GM23338 (cell line): ENCODE results near the gene NR4A1. TPM values are rescaled to one million over a fixed set of nuclear protein-coding genes. Genes with fewer than 3 reads are reported as not detected.

ENCODE experiments used
- ATAC-seq: fragments of 200-7000 bp; cut with Tn5 transposase; 3 replicates; pipeline ENCODE4 v1.9.1; 2020
- DNase-seq: peaks from one replicate; pipeline ENCODE4 v3.0.0-alpha.2; 2015; ENCODE audit warnings: low spot score
- H2AFZ ChIP-seq: fragments of 200-600 bp; sonication (generic); 2 replicates; pipeline ENCODE4 v1.8.0; 2016; ENCODE audit warnings: antibody characterized with exemption, mild to moderate bottlenecking, moderate library complexity
- H3F3A ChIP-seq: fragments of 200-600 bp; sonication (generic); replicated peaks from 2 replicates; pipeline ENCODE4 v1.8.0; 2017; ENCODE audit warnings: antibody characterized with exemption, mixed run types, low read depth
- H3K27ac ChIP-seq: fragments of 200-600 bp; sonication (generic); 2 replicates; pipeline ENCODE4 v1.6.1; 2016; ENCODE audit warnings: low read depth
- H3K27me3 ChIP-seq: fragments of 200-600 bp; sonication (generic); 2 replicates; pipeline ENCODE4 v1.8.0; 2016; ENCODE audit warnings: mild to moderate bottlenecking, mixed run types, moderate library complexity; ENCODE audit not compliant: insufficient read depth
- H3K36me3 ChIP-seq: fragments of 200-600 bp; sonication (generic); 2 replicates; pipeline ENCODE4 v1.8.0; 2016; ENCODE audit warnings: mild to moderate bottlenecking; ENCODE audit not compliant: insufficient read depth
- H3K4me1 ChIP-seq: fragments of 200-600 bp; sonication (generic); 2 replicates; pipeline ENCODE4 v1.8.0; 2016; ENCODE audit warnings: mild to moderate bottlenecking, moderate library complexity; ENCODE audit not compliant: insufficient read depth
- H3K4me2 ChIP-seq: fragments of 200-600 bp; sonication (generic); 2 replicates; pipeline ENCODE4 v1.7.1; 2017; ENCODE audit warnings: mixed run types
- H3K4me3 ChIP-seq: fragments of 200-600 bp; sonication (generic); 2 replicates; pipeline ENCODE4 v1.6.1; 2016; ENCODE audit warnings: mixed run types
- H3K79me2 ChIP-seq: fragments of 200-600 bp; sonication (generic); replicated peaks from 2 replicates; pipeline ENCODE4 v1.8.0; 2017; ENCODE audit warnings: mild to moderate bottlenecking; ENCODE audit not compliant: insufficient read depth
- H3K9me2 ChIP-seq: fragments of 200-600 bp; sonication (generic); 2 replicates; pipeline ENCODE4 v1.8.0; 2017; ENCODE audit not compliant: insufficient read depth
- H4K20me1 ChIP-seq: fragments of 200-600 bp; sonication (generic); replicated peaks from 2 replicates; pipeline ENCODE4 v1.8.0; 2017; ENCODE audit warnings: mild to moderate bottlenecking; ENCODE audit not compliant: insufficient read depth
- H3K27ac Mint-ChIP-seq: 2 replicates; pipeline ENCODE4 v1.8.0; 2020; ENCODE audit warnings: inconsistent platforms, mild to moderate bottlenecking, moderate library complexity, mixed read lengths
- H3K27me3 Mint-ChIP-seq: 3 replicates; pipeline ENCODE4 v1.8.0; 2022; ENCODE audit warnings: low read depth, mild to moderate bottlenecking, moderate library complexity, mixed read lengths, inconsistent platforms; ENCODE audit not compliant: insufficient read depth, poor library complexity
- H3K36me3 Mint-ChIP-seq: 3 replicates; pipeline ENCODE4 v1.8.0; 2021; ENCODE audit warnings: low read depth, mild to moderate bottlenecking, inconsistent platforms, moderate library complexity, mixed read lengths
- H3K4me1 Mint-ChIP-seq: 3 replicates; pipeline ENCODE4 v1.8.0; 2020; ENCODE audit warnings: mild to moderate bottlenecking, inconsistent platforms, mixed read lengths
- H3K4me3 Mint-ChIP-seq: 3 replicates; pipeline ENCODE4 v1.8.0; 2021; ENCODE audit warnings: moderate library complexity, mild to moderate bottlenecking, inconsistent platforms, mixed read lengths
- H3K9me3 Mint-ChIP-seq: 3 replicates; pipeline ENCODE4 v1.8.0; 2020; ENCODE audit warnings: moderate library complexity, mild to moderate bottlenecking, inconsistent platforms, mixed read lengths
- CREB1 ChIP-seq: fragments of 250-450 bp; sonication (Bioruptor Pico); IDR thresholded peaks from 2 replicates; pipeline ENCODE4 v1.5.0; 2020; ENCODE audit warnings: low read depth, mild to moderate bottlenecking, moderate library complexity
- ETS1 ChIP-seq: IDR thresholded peaks from 2 replicates; pipeline ENCODE4 v1.6.1; 2016; ENCODE audit warnings: antibody characterized with exemption
- JUNB ChIP-seq: IDR thresholded peaks from one replicate; pipeline ENCODE4 v1.6.1; 2016; ENCODE audit warnings: antibody characterized with exemption; ENCODE audit not compliant: unreplicated experiment
- NANOG ChIP-seq: IDR thresholded peaks from 2 replicates; pipeline ENCODE4 v1.6.1; 2016; ENCODE audit warnings: antibody characterized with exemption, borderline replicate concordance
- POLR2AphosphoS5 ChIP-seq: IDR thresholded peaks from 2 replicates; pipeline ENCODE4 v1.6.1; 2016; ENCODE audit warnings: antibody characterized with exemption, low read depth
- STAT1 ChIP-seq: IDR thresholded peaks from one replicate; pipeline ENCODE4 v1.6.1; 2016; ENCODE audit warnings: antibody characterized with exemption; ENCODE audit not compliant: unreplicated experiment
- ZNF114 ChIP-seq: fragments of 250-450 bp; sonication (Bioruptor Pico); IDR thresholded peaks from 2 replicates; pipeline ENCODE4 v1.5.0; 2020; ENCODE audit warnings: mild to moderate bottlenecking, moderate library complexity
- ZNF331 ChIP-seq: fragments of 250-450 bp; sonication (Bioruptor Pico); IDR thresholded peaks from 2 replicates; pipeline ENCODE4 v1.5.0; 2020; ENCODE audit warnings: low read depth, mild to moderate bottlenecking, moderate library complexity
- ZNF462 ChIP-seq: fragments of 250-450 bp; sonication (Bioruptor Pico); IDR thresholded peaks from 2 replicates; pipeline ENCODE4 v1.5.0; 2020; ENCODE audit warnings: mild to moderate bottlenecking, moderate library complexity
- polyA plus RNA-seq: library from polyadenylated mRNA; unstranded; fragments of >200 nt; fragmentation: Nextera tagmentation; extraction: Ambion mirVana; gene quantifications from 2 replicates; pipeline ENCODE4 v1.2.1, GENCODE V29; 2016
- total RNA-seq: library from RNA; depleted of rRNA; stranded (reverse); fragments of >200 nt; shearing (Covaris generic); gene quantifications from 2 replicates; pipeline ENCODE4 v1.2.3, GENCODE V29; 2014

The NR4A1 gene
- total and polyA plus RNA-seq, 2 experiments from 2014 or later, result 7.5 to 19.1 TPM

GRCh38 chr12:52044292-52044983 is 6.8 kb upstream of the NR4A1 start (continued):
- TF ChIP-seq ZNF462 (CRISPR knock-in tag) (no peak), CREB1 (CRISPR knock-in tag) (no peak), NANOG (no peak), ZNF114 (no peak), ZNF331 (CRISPR knock-in tag) (no peak), ETS1 (no peak), STAT1 (no peak)

GRCh38 chr12:52045794-52046199 is 5.4 kb upstream of the NR4A1 start:
- no peak overlapping the region for H2AFZ ChIP-seq
- H4K20me1 ChIP-seq, result peaks cover 13% of the 10 kb centered on the region
- H3K27me3 ChIP-seq, result peaks cover 32% of the 10 kb centered on the region
- H3K4me3 ChIP-seq, result no peak overlapping the region
- Mint-ChIP-seq H3K27me3 (peaks cover 29% of the 10 kb centered on the region), H3K36me3 (peaks cover 11% of the 10 kb centered on the region; the same call in 2 of the 3 replicates), H3K4me3 (no peak overlapping the region), H3K4me1 (peaks cover 25% of the 10 kb centered on the region), H3K9me3 (no peaks in the 10 kb centered on the region; the same call in 2 of the 3 replicates), H3K27ac (no peak overlapping the region)
- no peaks in the 10 kb centered on the region for H3K36me3 ChIP-seq
- H3K79me2 ChIP-seq, result no peaks in the 10 kb centered on the region
- TF ChIP-seq JUNB, result no peak
- no peak for TF ChIP-seq CREB1 (CRISPR knock-in tag)
- TF ChIP-seq POLR2AphosphoS5, result no peak
- no peaks in the 10 kb centered on the region for H3K9me2 ChIP-seq
- H3K4me2 ChIP-seq, result no peak overlapping the region
- H3K4me1 ChIP-seq, result peaks cover 9% of the 10 kb centered on the region; the same call in 1 of the 2 replicates
- ATAC-seq, result no peak
- no peak overlapping the region for H3K27ac ChIP-seq
- H3F3A ChIP-seq, result peaks cover 2% of the 10 kb centered on the region; the same call in 1 of the 2 replicates
- DNase-seq, result no peak
